Glomerular visceral epithelial cell (primary cell): Measurements from ENCODE around the gene ATXN7L3.
"Not testable (repeated sequence)": the region's sequence is repeated elsewhere in the genome, so short reads cannot be mapped to it uniquely, and the experiment has no call there.

Source experiments
- DNase-seq: peaks from one replicate; pipeline ENCODE4 v3.0.0-alpha.2; 2016; ENCODE audit errors: extremely low spot score

Gene ATXN7L3, protein sequence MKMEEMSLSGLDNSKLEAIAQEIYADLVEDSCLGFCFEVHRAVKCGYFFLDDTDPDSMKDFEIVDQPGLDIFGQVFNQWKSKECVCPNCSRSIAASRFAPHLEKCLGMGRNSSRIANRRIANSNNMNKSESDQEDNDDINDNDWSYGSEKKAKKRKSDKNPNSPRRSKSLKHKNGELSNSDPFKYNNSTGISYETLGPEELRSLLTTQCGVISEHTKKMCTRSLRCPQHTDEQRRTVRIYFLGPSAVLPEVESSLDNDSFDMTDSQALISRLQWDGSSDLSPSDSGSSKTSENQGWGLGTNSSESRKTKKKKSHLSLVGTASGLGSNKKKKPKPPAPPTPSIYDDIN

DNA sequence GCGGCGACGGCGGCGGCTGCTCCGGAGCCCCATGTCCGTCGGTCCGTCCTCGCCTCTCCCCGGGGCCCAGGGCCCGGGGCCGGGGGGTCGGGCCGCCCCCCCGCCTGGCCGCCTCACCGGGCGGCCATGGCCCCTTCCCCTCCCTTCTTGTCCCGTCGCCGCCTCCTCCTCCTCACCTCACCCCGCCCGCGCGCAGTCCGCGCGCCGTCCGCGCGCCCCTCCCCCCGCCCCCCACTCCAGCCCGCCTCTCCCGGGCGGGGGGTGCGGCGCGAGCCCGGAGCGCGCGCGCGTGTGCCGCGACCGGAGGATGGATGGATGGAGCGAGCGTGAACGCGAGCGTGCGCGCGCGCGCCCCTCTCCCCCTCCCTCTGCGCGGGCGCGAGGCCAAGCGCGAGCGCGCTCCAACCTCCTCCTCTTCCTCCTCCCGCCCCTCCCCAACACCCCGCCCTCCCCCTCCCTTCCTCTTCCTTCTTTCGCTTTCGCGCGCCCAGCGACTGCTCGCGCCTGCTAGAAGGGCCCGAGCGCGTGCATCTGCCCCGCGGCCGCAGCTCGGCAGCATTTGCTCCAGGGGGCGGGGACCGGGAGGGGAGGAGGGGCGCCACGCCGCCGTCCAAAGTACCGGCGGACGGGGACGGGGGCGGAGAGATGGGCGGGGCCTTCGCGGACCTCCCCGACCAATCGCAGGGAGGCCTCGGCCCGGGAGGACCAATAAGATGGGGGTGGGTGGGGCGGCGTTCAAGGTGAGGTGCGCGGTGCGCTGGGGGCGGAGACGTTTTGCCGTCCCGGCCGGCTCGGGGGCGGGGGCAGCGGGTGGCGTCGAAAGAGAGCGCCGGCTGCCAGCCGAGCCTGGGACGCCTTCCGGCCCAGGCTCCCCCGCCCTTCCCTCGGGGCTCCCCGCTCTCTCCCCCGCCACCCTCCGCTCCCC, at the start of gene ATXN7L3:
Gene ATXN7L3, minus strand, starts transcription at position 332 of the 925 bp plus-strand sequence. CDS start 1,814 bp downstream, outside the sequence.
- DNase-seq, result peak; percentile 99

DNA sequence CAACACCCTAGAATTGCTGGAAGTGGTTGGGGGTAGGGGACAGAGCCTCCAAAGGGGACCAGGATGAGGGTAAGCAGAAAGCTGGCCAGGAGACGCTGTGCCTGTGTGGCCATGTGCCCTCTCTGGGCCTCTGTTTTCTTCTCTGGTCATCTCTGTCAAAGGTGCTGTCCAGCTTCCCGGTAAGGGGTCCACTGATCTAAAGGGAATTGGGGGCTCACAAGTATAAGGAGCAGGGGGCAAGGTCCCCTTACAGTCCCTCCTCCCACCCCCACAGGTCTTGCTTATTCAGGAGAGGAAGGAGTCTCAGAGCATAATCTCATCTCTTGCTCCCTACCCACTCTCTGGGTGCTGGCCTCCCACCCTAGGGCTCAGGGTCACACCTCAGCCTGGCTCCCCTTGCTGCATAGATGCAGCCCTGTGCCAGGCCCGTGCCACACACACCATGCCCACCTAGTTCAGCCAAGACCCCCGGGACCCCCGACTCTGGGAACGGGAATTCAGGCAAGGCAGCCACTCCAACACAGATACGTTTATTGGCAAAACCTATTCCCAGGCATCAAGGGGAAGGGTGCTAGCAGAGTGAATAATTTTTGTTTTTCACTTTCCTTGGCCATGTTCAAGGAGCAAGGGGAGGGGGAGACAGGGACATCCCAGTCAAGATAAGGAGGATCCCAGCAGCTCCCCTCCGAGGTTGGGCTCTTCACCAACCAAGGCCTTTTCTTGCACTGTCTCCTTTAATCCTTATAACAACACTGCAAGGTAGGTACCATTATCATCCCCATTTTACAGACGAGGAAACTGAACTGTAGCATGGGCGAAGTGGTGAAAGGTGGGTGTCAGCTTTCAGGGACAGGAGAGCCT, 48.4 kb upstream of the ATXN7L3 start:
- no peak for DNase-seq

DNA sequence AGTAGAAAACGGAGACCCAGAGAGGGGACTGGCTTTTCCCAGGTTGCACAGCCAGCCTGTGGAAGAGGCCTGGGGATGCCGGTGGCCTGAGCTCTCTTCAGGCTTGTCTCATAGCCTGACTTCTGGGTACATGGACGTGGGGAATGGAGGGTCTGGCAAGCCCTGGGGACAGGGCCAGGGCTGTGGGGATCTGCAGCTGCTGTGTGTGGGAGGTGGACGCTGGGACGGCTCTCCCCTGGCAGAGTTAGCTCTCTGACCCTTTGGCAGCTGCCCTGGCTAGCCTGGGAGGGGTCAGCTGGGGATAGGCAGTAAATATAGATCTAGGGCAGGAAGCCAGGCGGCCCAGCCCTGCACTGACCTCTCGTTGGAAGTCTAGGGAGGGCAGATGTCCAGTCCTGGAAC, 47.8 kb upstream of the ATXN7L3 start:
- no peak for DNase-seq

DNA sequence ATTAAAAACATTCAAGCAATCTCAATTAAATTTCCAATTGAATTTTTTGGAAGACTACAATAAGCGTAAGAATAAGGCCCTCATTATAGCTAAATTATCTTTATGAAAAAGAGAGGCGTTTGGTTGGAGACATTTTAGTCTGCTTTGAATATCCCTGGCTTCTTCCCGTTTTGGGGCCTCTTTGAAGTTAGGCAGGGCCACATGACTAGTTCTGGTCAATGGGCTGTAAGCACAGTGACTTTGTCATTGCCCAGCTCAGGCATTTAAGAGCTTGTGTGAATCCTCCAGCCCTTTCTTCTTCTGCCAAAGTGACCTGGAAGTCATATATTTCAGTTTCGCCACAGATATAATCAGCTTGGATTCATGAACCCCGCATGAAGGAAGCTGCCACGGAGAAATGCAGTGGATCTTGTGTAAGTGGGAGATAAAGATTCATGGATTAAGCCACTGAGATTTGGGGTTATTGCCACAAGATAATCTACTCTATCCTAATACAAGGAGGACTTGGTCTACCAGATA, 41.5 kb upstream of the ATXN7L3 start:
- no peak for DNase-seq

DNA sequence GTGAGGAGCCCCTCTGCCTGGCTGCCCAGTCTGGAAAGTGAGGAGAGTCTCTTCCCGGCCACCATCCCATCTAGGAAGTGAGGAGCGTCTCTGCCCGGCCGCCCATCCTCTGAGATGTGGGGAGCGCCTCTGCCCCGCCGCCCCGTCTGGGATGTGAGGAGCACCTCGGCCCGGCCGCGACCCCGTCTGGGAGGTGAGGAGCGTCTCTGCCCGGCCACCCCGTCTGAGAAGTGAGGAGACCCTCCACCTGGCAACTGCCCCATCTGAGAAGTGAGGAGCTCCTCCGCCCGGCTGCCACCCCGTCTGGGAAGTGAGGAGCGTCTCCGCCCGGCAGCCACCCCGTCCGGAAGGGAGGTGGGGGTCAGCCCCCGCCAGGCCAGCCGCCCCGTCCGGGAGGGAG, 38.2 kb upstream of the ATXN7L3 start:
- DNase-seq, result not testable (repeated sequence)

DNA sequence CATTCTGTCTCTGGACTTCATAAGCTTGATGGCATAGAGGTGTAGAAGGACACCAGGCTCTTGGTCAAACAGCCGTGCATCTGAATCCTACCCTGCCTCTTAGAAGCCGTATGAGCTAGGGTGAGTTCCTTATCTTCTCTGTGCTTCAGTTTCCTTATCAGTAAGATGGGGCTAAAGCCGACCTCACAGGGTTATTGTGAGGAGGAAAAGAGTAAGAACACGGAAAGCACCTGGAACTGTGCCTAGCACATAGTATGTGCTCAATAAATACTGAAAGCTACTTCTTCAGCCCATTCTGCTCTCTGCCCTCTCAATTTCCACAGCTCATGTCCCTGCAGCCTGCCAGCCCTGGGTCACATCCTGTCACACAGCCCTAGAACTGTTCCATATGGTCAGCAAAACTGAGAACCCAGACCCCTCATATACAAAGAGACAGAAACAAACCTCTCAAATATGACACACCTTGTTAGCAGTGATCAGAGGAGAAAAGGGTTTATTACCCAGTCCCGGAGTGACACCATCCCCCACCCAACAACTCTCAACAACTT, 36.8 kb upstream of the ATXN7L3 start:
- DNase-seq, result no peak

DNA sequence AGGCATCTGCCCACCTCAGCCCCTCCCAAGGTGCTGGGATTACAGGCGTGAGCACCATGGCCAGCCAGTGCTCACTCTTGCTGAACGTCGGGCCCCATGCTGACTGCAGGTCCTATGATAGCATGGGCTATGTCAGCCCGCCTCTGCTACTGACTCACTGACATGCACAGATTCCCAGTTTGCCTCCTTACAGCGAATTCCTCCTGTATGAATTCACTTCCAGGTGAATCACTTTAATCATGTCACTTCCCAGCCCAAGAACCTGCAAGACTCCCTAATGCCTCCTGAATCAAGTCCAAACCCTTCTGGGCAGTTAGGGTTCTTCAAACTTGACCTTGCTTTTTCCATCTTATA, 35.9 kb upstream of the ATXN7L3 start:
- peak; percentile 94 for DNase-seq

DNA sequence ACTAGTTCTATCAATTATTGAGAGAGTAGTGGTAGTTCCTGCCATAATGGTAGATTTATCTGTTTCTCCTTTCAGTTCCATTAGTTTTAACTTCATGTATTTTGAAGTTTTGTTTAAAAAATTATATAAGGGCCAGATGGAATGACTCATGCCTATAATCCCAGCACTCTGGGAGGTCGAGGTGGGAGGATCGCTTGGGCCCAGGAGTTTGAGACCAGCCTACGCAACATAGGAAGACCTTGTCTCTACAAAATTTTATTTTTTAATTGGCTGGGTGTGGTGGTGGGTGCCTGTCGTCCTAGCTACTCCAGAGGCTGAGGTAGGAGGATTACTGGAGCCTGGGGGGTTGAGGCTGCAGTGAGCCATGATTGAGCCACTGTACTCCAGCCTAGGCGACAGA, 33.9 kb upstream of the ATXN7L3 start:
- DNase-seq, result no peak

DNA sequence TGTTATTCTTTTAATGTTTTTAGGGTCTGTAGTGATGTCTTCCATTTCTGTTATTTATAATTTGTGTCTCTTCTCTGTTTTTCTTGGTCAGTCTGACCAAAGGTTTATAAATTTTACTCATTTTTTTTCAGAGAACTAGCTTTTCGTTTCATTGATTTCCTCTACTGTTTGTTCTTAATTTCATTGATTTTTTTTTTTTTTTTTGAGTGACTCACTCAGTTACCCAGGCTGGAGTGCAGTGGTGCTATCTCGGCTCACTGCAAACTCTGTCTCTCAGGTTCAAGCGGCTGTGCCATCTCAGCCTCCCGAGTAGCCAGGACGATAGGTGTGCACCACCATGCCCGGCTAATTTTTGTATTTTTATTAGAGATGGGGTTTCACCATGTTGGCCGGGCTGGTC, 32.4 kb upstream of the ATXN7L3 start:
- DNase-seq, result no peak

DNA sequence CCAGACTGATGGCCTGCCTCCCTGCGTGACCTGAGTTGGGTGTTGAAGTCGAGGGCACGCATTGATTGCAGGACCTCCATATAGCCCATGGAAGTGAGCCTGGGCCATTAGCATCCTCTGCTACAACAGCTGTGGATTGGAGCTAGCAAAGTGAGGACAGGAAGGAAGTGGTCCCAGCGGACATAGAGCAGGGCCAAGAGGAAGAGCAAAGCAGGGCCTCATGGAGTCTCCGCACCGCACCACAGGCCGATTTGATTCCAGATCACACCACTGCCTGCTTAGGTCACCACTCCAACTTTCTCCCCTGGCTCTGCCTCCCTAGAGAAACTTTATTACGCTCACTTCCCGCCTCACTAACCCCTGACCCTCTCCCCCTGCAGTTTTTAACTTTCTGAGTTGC, 30.5 kb upstream of the ATXN7L3 start:
- DNase-seq, result no peak

DNA sequence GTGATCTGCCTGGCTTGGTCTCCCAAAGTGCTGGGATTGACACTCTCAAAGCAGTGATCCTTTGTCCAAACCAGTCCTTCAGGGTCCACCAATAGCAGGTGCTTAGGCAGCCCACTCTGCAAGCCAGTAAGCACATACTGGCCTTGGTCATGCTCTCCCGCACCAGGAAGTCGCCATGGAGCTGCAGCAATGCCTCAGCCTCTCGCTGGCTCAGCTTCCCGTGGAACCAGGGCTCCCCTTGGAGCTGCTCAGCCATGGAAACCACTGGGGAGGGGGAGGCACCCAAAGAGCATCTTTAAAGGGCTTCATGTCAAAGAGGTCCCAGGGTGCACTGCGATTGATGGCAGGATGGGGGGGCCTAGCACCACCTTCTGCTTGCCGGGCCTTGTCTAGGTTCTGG, 29.4 kb upstream of the ATXN7L3 start:
- DNase-seq, result peak; percentile 29

DNA sequence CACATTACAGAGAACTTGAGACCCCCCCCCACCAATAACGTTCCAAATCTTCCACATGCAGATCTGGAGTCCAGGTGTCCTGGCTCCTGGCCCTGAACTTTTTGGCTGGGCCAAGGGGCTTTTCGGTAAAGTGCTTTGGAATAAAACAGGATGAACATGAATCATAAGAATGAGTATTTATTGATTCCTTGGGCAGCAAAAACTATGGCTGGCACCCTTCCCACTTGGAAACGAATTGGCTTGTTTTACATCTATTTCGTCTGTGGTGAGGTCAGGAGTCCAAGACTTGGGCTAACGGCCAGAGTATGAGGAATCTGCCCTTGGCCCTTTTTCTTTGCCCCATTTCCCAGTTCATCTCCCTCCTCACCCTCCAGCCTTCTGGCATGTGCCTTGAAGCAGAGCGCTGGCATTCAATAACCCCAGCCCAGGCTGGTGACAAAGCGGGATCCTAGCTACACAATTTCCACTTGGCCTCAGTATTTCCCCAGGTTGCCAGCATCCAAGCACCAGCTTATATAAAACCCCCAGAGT, 23.9 kb upstream of the ATXN7L3 start:
- DNase-seq, result peak; percentile 76

DNA sequence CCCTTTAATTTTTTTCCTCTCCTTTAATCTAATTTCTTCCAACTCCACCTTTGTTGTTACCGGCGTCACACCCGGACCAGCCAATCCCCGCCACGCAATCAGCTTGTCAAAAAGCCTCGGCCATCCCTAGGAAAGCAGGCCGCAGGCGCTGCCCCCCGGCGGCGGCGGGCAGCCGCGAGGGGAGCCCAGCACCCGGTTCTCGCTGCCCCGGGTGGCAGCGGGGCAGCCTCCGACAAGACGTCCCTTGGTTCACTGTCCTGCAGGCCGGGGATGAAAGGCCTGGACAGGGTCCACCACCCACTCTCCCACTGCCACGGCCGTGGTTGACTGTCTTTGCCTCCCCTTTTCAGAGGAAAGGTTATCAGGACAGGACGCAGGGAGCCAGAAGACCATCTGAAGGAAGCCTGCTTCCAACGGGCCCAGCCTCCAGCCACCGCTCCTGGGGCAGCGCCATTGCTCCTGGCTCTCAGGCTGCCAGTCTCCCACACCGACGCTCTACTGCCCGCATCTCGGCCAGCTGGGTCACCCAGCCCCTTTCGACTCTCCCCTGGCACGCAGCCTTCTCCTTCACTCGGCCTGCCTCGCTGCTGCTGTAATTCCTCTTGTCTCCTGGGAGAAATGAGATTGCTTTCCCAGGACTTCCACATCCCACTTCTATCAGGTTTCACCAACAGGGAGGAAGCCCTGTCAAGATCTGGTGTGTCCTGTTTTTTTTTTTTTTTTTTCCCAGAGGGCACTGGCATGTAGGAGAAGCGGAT, 22.6 kb upstream of the ATXN7L3 start:
- DNase-seq, result peak; percentile 84

DNA sequence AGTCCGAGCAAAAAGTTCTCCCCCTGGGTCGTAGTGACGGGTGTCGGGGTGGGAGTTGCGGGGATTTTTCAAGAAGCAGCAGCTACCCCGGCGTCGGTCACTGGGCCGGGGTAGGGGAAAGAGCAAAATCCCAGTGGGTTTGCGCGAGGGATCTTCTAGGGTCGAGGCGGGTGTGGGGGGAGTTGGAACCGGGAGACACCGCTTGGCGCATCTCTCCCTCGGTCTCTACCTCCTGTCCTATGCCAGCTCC, 22.1 kb upstream of the ATXN7L3 start:
- DNase-seq, result no peak

DNA sequence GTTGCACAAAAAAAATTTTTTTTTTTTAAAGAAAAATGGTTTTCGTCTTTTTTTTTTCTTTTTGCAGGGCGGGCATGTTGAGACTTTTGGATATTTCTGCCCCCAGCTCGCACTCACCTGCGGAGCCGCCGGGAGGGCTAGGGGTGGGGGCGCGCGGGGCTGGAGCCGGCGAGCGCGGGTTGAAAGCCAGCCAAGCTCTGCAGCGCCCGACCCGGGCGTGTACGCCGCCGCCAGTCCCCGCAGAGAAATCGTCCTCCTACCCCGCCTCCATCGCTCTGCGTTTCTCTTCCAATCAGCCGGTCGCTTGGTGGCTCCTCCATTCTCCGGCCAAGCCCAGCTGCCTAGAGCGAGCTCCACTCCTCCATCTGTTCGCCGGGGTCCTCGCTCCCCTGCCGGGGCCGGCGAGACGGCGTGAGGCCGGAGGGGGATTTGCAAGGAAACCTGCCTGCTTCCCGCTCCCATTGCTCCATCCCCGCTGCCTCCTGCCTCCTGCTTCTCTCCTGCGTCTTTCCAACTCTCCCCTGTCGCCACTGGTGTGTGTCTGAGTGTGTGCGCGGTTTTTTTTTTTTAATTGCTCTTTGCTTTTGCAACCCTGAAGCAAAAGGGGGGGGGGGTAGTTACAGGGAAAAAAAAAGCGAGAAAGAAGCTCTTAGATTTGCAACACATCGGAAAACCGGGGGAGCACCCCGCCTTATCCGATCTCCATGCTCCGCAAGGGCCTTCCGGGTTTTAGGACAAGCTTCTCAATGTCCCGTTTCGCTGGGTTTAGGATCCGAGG, 21.6 kb upstream of the ATXN7L3 start:
- peak; percentile 74 for DNase-seq

DNA sequence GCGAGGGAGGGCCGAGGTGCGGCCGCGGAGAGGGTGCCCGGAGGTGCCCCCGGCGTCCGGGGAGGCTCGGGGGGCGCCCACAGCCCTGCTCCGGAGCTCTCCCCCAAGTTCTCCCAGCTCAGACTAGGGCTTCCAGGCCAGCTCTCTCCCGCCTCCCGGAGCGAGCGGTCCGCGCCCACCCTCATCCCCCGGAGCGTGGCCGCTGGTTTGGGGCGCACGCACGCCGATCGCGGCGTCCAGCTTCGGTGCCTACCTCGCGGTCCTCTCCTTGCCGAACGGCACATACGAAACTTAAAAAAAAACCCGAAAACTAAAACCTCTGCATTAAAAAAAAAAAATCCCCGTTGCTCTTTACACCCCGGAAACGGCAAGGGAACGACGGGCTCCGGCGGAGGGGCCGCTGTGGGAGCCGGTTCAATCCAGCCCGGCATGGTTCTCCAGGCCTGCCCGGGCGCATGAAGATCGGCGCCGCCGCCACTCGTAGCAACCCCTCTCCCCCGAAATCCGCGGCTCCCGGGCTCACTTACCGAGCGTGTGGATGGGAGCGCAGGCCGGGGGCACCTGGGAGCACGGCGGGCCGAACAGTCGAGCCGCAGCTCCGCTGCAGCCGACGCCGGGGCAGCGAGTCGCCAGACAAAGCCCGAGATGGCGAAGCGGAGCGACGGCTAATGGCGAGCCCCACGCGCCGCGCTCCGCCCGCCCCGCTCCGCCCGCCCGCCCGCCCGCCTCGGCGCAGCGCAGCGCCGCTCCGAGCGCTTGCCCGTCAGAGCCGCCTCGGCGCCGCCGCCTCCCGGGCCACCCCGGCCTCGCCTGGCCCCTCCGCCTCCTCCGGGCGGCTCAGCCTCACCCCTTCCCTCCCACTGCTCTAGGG, 20.8 kb upstream of the ATXN7L3 start:
- peak; percentile 38 for DNase-seq

DNA sequence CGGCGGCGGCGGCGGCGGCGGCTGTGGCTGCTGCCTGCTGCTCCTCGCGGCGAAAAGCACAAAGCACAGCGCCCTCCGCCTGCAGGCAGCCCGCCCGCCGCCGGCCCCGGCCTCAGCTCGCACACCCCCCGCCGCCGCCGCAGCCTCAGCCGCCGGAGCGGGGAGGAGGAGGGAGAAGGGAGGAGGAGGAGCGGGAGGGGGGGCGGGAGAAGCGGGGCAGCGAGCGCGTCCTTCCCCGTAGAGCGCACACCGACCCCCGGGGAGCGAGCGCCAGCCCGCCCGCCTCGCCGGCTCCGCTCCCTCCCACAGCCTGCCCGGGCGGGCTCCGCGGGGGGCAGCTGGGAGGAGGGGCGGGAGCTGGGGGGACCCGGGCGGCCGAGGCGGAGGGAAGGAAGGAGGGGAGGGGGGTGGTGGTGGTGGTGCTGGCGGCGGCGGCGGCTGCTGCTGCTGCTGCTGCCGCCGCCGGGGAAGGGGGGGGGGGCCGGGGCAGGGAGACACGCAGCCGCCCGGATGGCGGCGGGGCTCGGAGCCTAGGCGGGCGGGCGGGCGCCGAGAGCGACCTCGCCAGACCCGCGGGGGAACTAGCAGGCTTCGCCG, 20.0 kb upstream of the ATXN7L3 start, which contains the start of gene UBTF:
Gene UBTF, minus strand, starts transcription at position 60 of the 597 bp plus-strand sequence. CDS start 1,446 bp downstream, outside the sequence.
- DNase-seq, result peak; percentile 85

DNA sequence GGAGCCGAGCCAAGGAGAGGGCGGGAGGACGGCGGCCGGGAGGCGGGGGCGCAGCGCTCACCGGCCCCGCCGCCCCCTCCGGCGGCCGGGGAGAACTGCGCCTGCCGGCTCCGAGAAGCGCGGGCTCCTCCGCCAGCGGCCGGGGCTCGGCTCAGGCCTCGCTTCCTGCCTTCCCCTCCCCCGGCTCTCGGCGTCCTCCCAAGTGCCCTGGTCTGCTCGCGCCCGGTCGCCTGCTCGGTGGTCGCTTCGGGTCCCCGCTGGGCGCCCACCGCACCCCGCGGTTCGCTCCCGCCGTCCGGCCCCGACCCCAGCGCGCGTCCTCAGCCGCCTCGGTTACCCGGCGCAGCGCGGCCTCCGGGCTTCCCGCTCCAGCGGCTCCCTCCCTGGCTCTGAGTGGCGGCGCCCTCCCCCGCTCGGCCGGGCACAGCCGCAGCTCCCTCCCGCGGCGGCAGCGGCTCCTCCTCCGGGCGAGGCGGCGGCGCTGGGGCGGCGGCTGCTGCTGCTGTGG, 19.5 kb upstream of the ATXN7L3 start:
- peak; percentile 76 for DNase-seq
